ENCODE results near the gene CCDC188. TPM values are rescaled to one million over a fixed set of nuclear protein-coding genes. Genes with fewer than 3 reads are reported as not detected.

CCDC188 gene
- total RNA-seq, 1 donor from 2014 or later, result 0.11 TPM

GRCh38 chr22:20158391-20159036 is 7.7 kb upstream of the CCDC188 start:
- Mint-ChIP-seq H3K36me3 (ENCODE audit: low read depth) (no peaks in the 10 kb centered on the region), H3K4me3 (ENCODE audit: low read depth) (no peak overlapping the region), H3K27me3 (ENCODE audit: low read depth) (no peaks in the 10 kb centered on the region), H3K4me1 (ENCODE audit: low read depth) (peaks cover 2% of the 10 kb centered on the region), H3K9me3 (no peaks in the 10 kb centered on the region), H3K27ac (no peak overlapping the region)
- DNase-seq (ENCODE audit: low spot score), result no peak
- intact Hi-C loops (cut with micrococcal nuclease), result loop anchor here (5.0 kb wide), 1 partner anchor 109 kb away; the partner anchor contains the start of gene RTN4R

GRCh38 chr22:20157430-20158183 is 6.8 kb upstream of the CCDC188 start:
- intact Hi-C loops (cut with micrococcal nuclease), result loop anchor here (1.0 to 5.0 kb wide), 2 partner anchors 110 to 128 kb away; partner anchors contain the start of gene RTN4R
- H3K9me3 Mint-ChIP-seq, result no peaks in the 10 kb centered on the region
- no peak overlapping the region for H3K27ac Mint-ChIP-seq
- no peaks in the 10 kb centered on the region for H3K27me3 Mint-ChIP-seq (ENCODE audit: low read depth)
- no peak overlapping the region for H3K4me3 Mint-ChIP-seq (ENCODE audit: low read depth)
- H3K4me1 Mint-ChIP-seq (ENCODE audit: low read depth), result peaks cover 2% of the 10 kb centered on the region
- no peaks in the 10 kb centered on the region for H3K36me3 Mint-ChIP-seq (ENCODE audit: low read depth)
- no peak for DNase-seq (ENCODE audit: low spot score)

GRCh38 chr22:20156611-20157429 is 6.0 kb upstream of the CCDC188 start:
- Mint-ChIP-seq H3K4me3 (ENCODE audit: low read depth) (no peak overlapping the region), H3K9me3 (no peaks in the 10 kb centered on the region), H3K27me3 (ENCODE audit: low read depth) (no peaks in the 10 kb centered on the region), H3K36me3 (ENCODE audit: low read depth) (no peaks in the 10 kb centered on the region), H3K4me1 (ENCODE audit: low read depth) (peaks cover 2% of the 10 kb centered on the region), H3K27ac (no peak overlapping the region)
- intact Hi-C loops (cut with micrococcal nuclease), result loop anchor here (1.0 to 5.0 kb wide), 2 partner anchors 110 to 128 kb away; partner anchors contain the start of gene RTN4R
- DNase-seq (ENCODE audit: low spot score), result peak; percentile 77

GRCh38 chr22:20156042-20156389 is 5.2 kb upstream of the CCDC188 start:
- Mint-ChIP-seq H3K27me3 (ENCODE audit: low read depth) (no peaks in the 10 kb centered on the region), H3K9me3 (no peaks in the 10 kb centered on the region), H3K27ac (no peak overlapping the region), H3K36me3 (ENCODE audit: low read depth) (no peaks in the 10 kb centered on the region), H3K4me1 (ENCODE audit: low read depth) (peaks cover 2% of the 10 kb centered on the region), H3K4me3 (ENCODE audit: low read depth) (no peak overlapping the region)
- intact Hi-C loops (cut with micrococcal nuclease), result loop anchor here (5.0 kb wide), 1 partner anchor 111 kb away; the partner anchor contains the start of gene RTN4R
- no peak for DNase-seq (ENCODE audit: low spot score)

- peak; percentile 37 for DNase-seq (ENCODE audit: low spot score)
- Mint-ChIP-seq H3K27me3 (ENCODE audit: low read depth) (no peaks in the 10 kb centered on the region), H3K36me3 (ENCODE audit: low read depth) (no peaks in the 10 kb centered on the region), H3K4me3 (ENCODE audit: low read depth) (no peak overlapping the region), H3K9me3 (no peaks in the 10 kb centered on the region), H3K4me1 (ENCODE audit: low read depth) (peaks cover 2% of the 10 kb centered on the region), H3K27ac (no peak overlapping the region)
- intact Hi-C loops (cut with micrococcal nuclease), result loop anchor here (5.0 kb wide), 1 partner anchor 112 kb away; the partner anchor contains the start of gene RTN4R
Measured at GRCh38 chr22:20155330-20156041, 4.6 kb upstream of the CCDC188 start.

GRCh38 chr22:20154602-20155187 is 3.8 kb upstream of the CCDC188 start:
- Mint-ChIP-seq H3K36me3 (ENCODE audit: low read depth) (no peaks in the 10 kb centered on the region), H3K4me1 (ENCODE audit: low read depth) (peaks cover 2% of the 10 kb centered on the region), H3K4me3 (ENCODE audit: low read depth) (no peak overlapping the region), H3K9me3 (no peaks in the 10 kb centered on the region), H3K27me3 (ENCODE audit: low read depth) (no peaks in the 10 kb centered on the region), H3K27ac (no peak overlapping the region)
- no peak for DNase-seq (ENCODE audit: low spot score)
- intact Hi-C loops (cut with micrococcal nuclease), result loop anchor here (5.0 kb wide), 1 partner anchor 113 kb away; the partner anchor contains the start of gene RTN4R

- Mint-ChIP-seq H3K9me3 (no peaks in the 10 kb centered on the region), H3K4me3 (ENCODE audit: low read depth) (no peak overlapping the region), H3K27ac (no peak overlapping the region), H3K36me3 (ENCODE audit: low read depth) (no peaks in the 10 kb centered on the region), H3K4me1 (ENCODE audit: low read depth) (peaks cover 2% of the 10 kb centered on the region), H3K27me3 (ENCODE audit: low read depth) (no peaks in the 10 kb centered on the region)
- intact Hi-C loops (cut with micrococcal nuclease), result no loop called here
- DNase-seq (ENCODE audit: low spot score), result no peak
Measured at GRCh38 chr22:20153945-20154344, 3.1 kb upstream of the CCDC188 start.

- Mint-ChIP-seq H3K4me1 (ENCODE audit: low read depth) (peaks cover 2% of the 10 kb centered on the region), H3K36me3 (ENCODE audit: low read depth) (no peaks in the 10 kb centered on the region)
- intact Hi-C loops (cut with micrococcal nuclease), result no loop called here
Measured at GRCh38 chr22:20152464-20152890, 1.6 kb upstream of the CCDC188 start.

GRCh38 chr22:20151276-20151588 is 377 bp upstream of the CCDC188 start:
- H3K4me3 Mint-ChIP-seq (ENCODE audit: low read depth), result no peak overlapping the region
- no peaks in the 10 kb centered on the region for H3K36me3 Mint-ChIP-seq (ENCODE audit: low read depth)
- intact Hi-C loops (cut with micrococcal nuclease), result no loop called here
- H3K4me1 Mint-ChIP-seq (ENCODE audit: low read depth), result no peaks in the 10 kb centered on the region
- no peak for DNase-seq (ENCODE audit: low spot score)
- H3K27ac Mint-ChIP-seq, result no peak overlapping the region
- no peaks in the 10 kb centered on the region for H3K9me3 Mint-ChIP-seq
- H3K27me3 Mint-ChIP-seq (ENCODE audit: low read depth), result no peaks in the 10 kb centered on the region

More at GRCh38 chr22:20152464-20152890, 1.6 kb upstream of the CCDC188 start:
- H3K4me3 Mint-ChIP-seq (ENCODE audit: low read depth), result no peak overlapping the region
- DNase-seq (ENCODE audit: low spot score), result no peak
- H3K27ac Mint-ChIP-seq, result no peak overlapping the region
- H3K27me3 Mint-ChIP-seq (ENCODE audit: low read depth), result no peaks in the 10 kb centered on the region
- H3K9me3 Mint-ChIP-seq, result no peaks in the 10 kb centered on the region

GRCh38 chr22:20149257-20150250 is 1.3 kb downstream of the CCDC188 start:
- Mint-ChIP-seq H3K9me3 (no peaks in the 10 kb centered on the region), H3K36me3 (ENCODE audit: low read depth) (no peaks in the 10 kb centered on the region), H3K27me3 (ENCODE audit: low read depth) (no peaks in the 10 kb centered on the region), H3K27ac (no peak overlapping the region), H3K4me1 (ENCODE audit: low read depth) (no peaks in the 10 kb centered on the region), H3K4me3 (ENCODE audit: low read depth) (no peak overlapping the region)
- intact Hi-C loops (cut with micrococcal nuclease), result no loop called here
- DNase-seq (ENCODE audit: low spot score), result no peak

- Mint-ChIP-seq H3K4me1 (ENCODE audit: low read depth) (no peaks in the 10 kb centered on the region), H3K27me3 (ENCODE audit: low read depth) (no peaks in the 10 kb centered on the region), H3K4me3 (ENCODE audit: low read depth) (no peak overlapping the region), H3K36me3 (ENCODE audit: low read depth) (no peaks in the 10 kb centered on the region), H3K9me3 (no peaks in the 10 kb centered on the region), H3K27ac (no peak overlapping the region)
- DNase-seq (ENCODE audit: low spot score), result no peak
- intact Hi-C loops (cut with micrococcal nuclease), result no loop called here
Measured at GRCh38 chr22:20148414-20148813, 2.4 kb downstream of the CCDC188 start.

Data from activated T-helper 2 cell treated with anti-CD3 and anti-CD28 coated beads, Interferon-gamma antibody, Interleukin-2, Interleukin-4, amounts not matched to agents 10 μg/mL and 5 μg/mL and 100 μg/mL, durations not matched to agents 14 hours and 24 hours and 36 hours (primary cell).